ENCODE measurements around the gene C1QTNF12.

GRCh38 chr1:1264026-1264425 is 17.5 kb upstream of the C1QTNF12 start:
- no peak for TF ChIP-seq CTCF (IDR thresholded peaks at IDR 0.05; ENCODE audit: insufficient read depth, low read length, poor library complexity, severe bottlenecking)
- TF ChIP-seq EZH2phosphoT487 (conservative IDR thresholded peaks at IDR 0.05; ENCODE audit: low read length), result no peak
